H1 (cell line): ENCODE results near the gene DNAH8. TPM values are rescaled to one million over a fixed set of nuclear protein-coding genes. Genes with fewer than 3 reads are reported as not detected.

ENCODE experiments used
- CTCF ChIA-PET: fragments of 300-600 bp; sonication (Branson Sonifier 250); formaldehyde crosslinking; loops from one replicate; lab custom pipeline; 2021; ENCODE audit not compliant: partially characterized antibody; lab: Charles Lee
- POLR2A ChIA-PET: fragments of 300-600 bp; sonication (Branson Sonifier 250); formaldehyde crosslinking; loops from one replicate; lab custom pipeline; 2021; ENCODE audit warnings: inconsistent platforms; ENCODE audit not compliant: partially characterized antibody; lab: Charles Lee
- DNase-seq, 2 experiments: peaks; one replicate each; pipeline versions ENCODE4 v3.0.0 to v3.0.0-alpha.2; 2010 to 2022; ENCODE audit warnings: low spot score in 2 of 2, low read depth in 1 of 2, mixed read lengths in 1 of 2
- FAIRE-seq: peaks from 2 replicates; lab custom pipeline; 2011; peaks lifted over from hg19 to GRCh38; lab: Jason Lieb, UNC
- H2AFZ ChIP-seq: 2 replicates; pipeline ENCODE4 v1.8.1; 2012; ENCODE audit warnings: low read length, inconsistent platforms
- H2AK5ac ChIP-seq: 2 replicates; pipeline ENCODE4 v1.6.1; 2013; ENCODE audit warnings: low read depth, low read length
- H2BK120ac ChIP-seq: replicated peaks from 2 replicates; pipeline ENCODE3; 2013; ENCODE audit warnings: low read depth, low read length, inconsistent platforms
- H2BK12ac ChIP-seq: 2 replicates; pipeline ENCODE4 v1.6.1; 2013; ENCODE audit warnings: low read depth, low read length
- H2BK15ac ChIP-seq: 2 replicates; pipeline ENCODE4 v1.6.1; 2013; ENCODE audit warnings: low read length
- H2BK20ac ChIP-seq: 2 replicates; pipeline ENCODE4 v1.6.1; 2013; ENCODE audit warnings: low read length
- H2BK5ac ChIP-seq: 2 replicates; pipeline ENCODE4 v1.6.1; 2013; ENCODE audit warnings: low read depth, low read length
- H3K14ac ChIP-seq: 2 replicates; pipeline ENCODE4 v1.6.1; 2013; ENCODE audit warnings: inconsistent platforms; ENCODE audit not compliant: insufficient read length
- H3K18ac ChIP-seq: 2 replicates; pipeline ENCODE4 v1.6.1; 2013; ENCODE audit warnings: low read length; ENCODE audit errors: extremely low read depth
- H3K23ac ChIP-seq: 2 replicates; pipeline ENCODE4 v1.6.1; 2013; ENCODE audit warnings: inconsistent platforms; ENCODE audit not compliant: insufficient read length
- H3K23me2 ChIP-seq: 2 replicates; pipeline ENCODE4 v1.6.1; 2013; ENCODE audit warnings: low read depth, low read length
- H3K27ac ChIP-seq: 2 replicates; pipeline ENCODE4 v1.6.1; 2011; ENCODE audit warnings: low read depth, low read length, inconsistent platforms
- H3K27me3 ChIP-seq, 4 experiments: replicated peaks in 1 of 4; 1 replicate in 1 of 4; 2 replicates in 3 of 4; pipeline versions ENCODE4 v1.6.1 to v1.8.1; 2011 to 2013; ENCODE audit warnings: low read length in 3 of 4, mild to moderate bottlenecking in 3 of 4, inconsistent platforms in 2 of 4, mixed read lengths in 2 of 4, moderate library complexity in 1 of 4; ENCODE audit not compliant: control insufficient read depth in 3 of 4, insufficient read depth in 3 of 4; ENCODE audit errors: extremely low read depth in 1 of 4
- H3K36me3 ChIP-seq, 4 experiments: 2 replicates each; pipeline versions ENCODE4 v1.6.1 to v1.8.1; 2011 to 2013; ENCODE audit warnings: mild to moderate bottlenecking in 4 of 4, low read length in 3 of 4, moderate library complexity in 2 of 4, control low read depth in 1 of 4, inconsistent platforms in 1 of 4; ENCODE audit not compliant: insufficient read depth in 4 of 4, control insufficient read depth in 2 of 4
- H3K4ac ChIP-seq: replicated peaks from 2 replicates; pipeline ENCODE3; 2013; ENCODE audit warnings: low read length, low read depth, mixed read lengths, inconsistent platforms; ENCODE audit not compliant: insufficient read length
- H3K4me1 ChIP-seq, 4 experiments: replicated peaks in 1 of 4; 1 replicate in 1 of 4; 2 replicates in 3 of 4; pipeline versions ENCODE4 v1.6.1 to v1.8.1; 2011 to 2013; ENCODE audit warnings: low read length in 3 of 4, inconsistent platforms in 2 of 4, mixed read lengths in 1 of 4; ENCODE audit not compliant: insufficient read depth in 4 of 4, control insufficient read depth in 3 of 4
- H3K4me2 ChIP-seq, 2 experiments: 2 replicates each; pipeline versions ENCODE4 v1.6.1 to v1.8.1; 2011 to 2013; ENCODE audit warnings: low read depth in 2 of 2, low read length in 2 of 2, control low read depth in 1 of 2, inconsistent platforms in 1 of 2, mild to moderate bottlenecking in 1 of 2; ENCODE audit not compliant: insufficient read depth in 1 of 2
- H3K4me3 ChIP-seq, 4 experiments: fragments of 200-600, 300-600 bp in 1 of 4; sonication (generic), shearing (Covaris generic), sonication (Bioruptor Twin) in 1 of 4; 2 replicates each; pipeline versions ENCODE4 v1.5.1 to v1.8.1; 2011 to 2016; ENCODE audit warnings: low read length in 4 of 4, low read depth in 3 of 4, control low read depth in 2 of 4, inconsistent platforms in 2 of 4, mild to moderate bottlenecking in 2 of 4, mixed read lengths in 1 of 4, moderate library complexity in 1 of 4; ENCODE audit not compliant: insufficient read depth in 2 of 4; ENCODE audit errors: extremely low read depth in 1 of 4
- H3K56ac ChIP-seq: replicated peaks from 2 replicates; pipeline ENCODE3; 2013; ENCODE audit warnings: low read depth, mild to moderate bottlenecking, mixed read lengths, low read length, inconsistent platforms; ENCODE audit not compliant: insufficient read length
- H3K79me1 ChIP-seq: 2 replicates; pipeline ENCODE4 v1.6.1; 2013; ENCODE audit warnings: low read depth, low read length, control low read depth
- H3K79me2 ChIP-seq, 2 experiments: 2 replicates each; pipeline versions ENCODE4 v1.6.1 to v1.8.1; 2012 to 2013; ENCODE audit warnings: low read length in 2 of 2, mild to moderate bottlenecking in 2 of 2, inconsistent platforms in 1 of 2; ENCODE audit not compliant: insufficient read depth in 2 of 2, control insufficient read depth in 1 of 2
- H3K9ac ChIP-seq, 4 experiments: replicated peaks in 1 of 4; 1 replicate in 1 of 4; 2 replicates in 3 of 4; pipeline versions ENCODE4 v1.6.1 to v1.8.1; 2011 to 2013; ENCODE audit warnings: low read depth in 3 of 4, low read length in 3 of 4, control low read depth in 2 of 4, mild to moderate bottlenecking in 2 of 4, moderate library complexity in 2 of 4, inconsistent platforms in 1 of 4; ENCODE audit errors: extremely low read depth in 1 of 4
- H3K9me3 ChIP-seq, 2 experiments: 2 replicates each; pipeline versions ENCODE4 v1.6.1 to v1.8.1; 2012 to 2013; ENCODE audit warnings: mild to moderate bottlenecking in 2 of 2, moderate library complexity in 2 of 2, control low read depth in 1 of 2, inconsistent platforms in 1 of 2, low read depth in 1 of 2, low read length in 1 of 2, mixed read lengths in 1 of 2; ENCODE audit not compliant: insufficient read depth in 2 of 2
- H4K20me1 ChIP-seq, 2 experiments: replicated peaks in 1 of 2; 2 replicates each; pipeline versions ENCODE3 to v1.8.1; 2011 to 2013; ENCODE audit warnings: inconsistent platforms in 2 of 2, low read length in 2 of 2, mild to moderate bottlenecking in 1 of 2; ENCODE audit not compliant: insufficient read depth in 2 of 2, control insufficient read depth in 1 of 2
- H4K5ac ChIP-seq: 2 replicates; pipeline ENCODE4 v1.6.1; 2013; ENCODE audit warnings: low read length, low read depth, mixed read lengths, inconsistent platforms; ENCODE audit not compliant: insufficient read length
- H4K8ac ChIP-seq: 2 replicates; pipeline ENCODE4 v1.8.0; 2013; ENCODE audit warnings: mild to moderate bottlenecking, moderate library complexity, low read length, inconsistent platforms; ENCODE audit not compliant: insufficient read depth; ENCODE audit errors: extremely low read depth
- H4K91ac ChIP-seq: replicated peaks from 2 replicates; pipeline ENCODE3; 2013; ENCODE audit warnings: low read length, mixed read lengths, inconsistent platforms; ENCODE audit not compliant: insufficient read length
- ATF2 ChIP-seq: IDR thresholded peaks from 2 replicates; pipeline ENCODE4 v1.6.1; 2012; ENCODE audit warnings: low read length, inconsistent platforms
- CREB1 ChIP-seq: IDR thresholded peaks from 2 replicates; pipeline ENCODE4 v1.6.1; 2012; ENCODE audit warnings: inconsistent platforms
- GABPA ChIP-seq: IDR thresholded peaks from 2 replicates; pipeline ENCODE4 v1.6.1; 2011; ENCODE audit warnings: mild to moderate bottlenecking, low read length, moderate library complexity, borderline replicate concordance; ENCODE audit not compliant: insufficient read depth
- HDAC6 ChIP-seq: IDR thresholded peaks from one replicate; pipeline ENCODE4 v1.7.1; 2012; ENCODE audit warnings: low read depth, mild to moderate bottlenecking, inconsistent platforms, low read length, moderate library complexity
- MAX ChIP-seq: IDR thresholded peaks from 2 replicates; pipeline ENCODE4 v1.6.1; 2012; ENCODE audit warnings: inconsistent platforms
- NRF1 ChIP-seq: IDR thresholded peaks from 2 replicates; pipeline ENCODE4 v1.6.1; 2011; ENCODE audit warnings: mild to moderate bottlenecking, low read depth, low read length, improper control_type of control experiment
- RXRA ChIP-seq: IDR thresholded peaks from 2 replicates; pipeline ENCODE4 v1.6.1; 2011; ENCODE audit warnings: low read depth, mild to moderate bottlenecking, low read length, moderate library complexity; ENCODE audit not compliant: insufficient read depth
- SIRT6 ChIP-seq: IDR thresholded peaks from one replicate; pipeline ENCODE4 v1.7.1; 2012; ENCODE audit warnings: low read length, inconsistent platforms
- SIX5 ChIP-seq: IDR thresholded peaks from 2 replicates; pipeline ENCODE4 v1.6.1; 2011; ENCODE audit warnings: mild to moderate bottlenecking, low read depth, low read length
- TAF7 ChIP-seq: optimal IDR thresholded peaks from 2 replicates; pipeline ENCODE3; 2011; ENCODE audit warnings: low read depth, mild to moderate bottlenecking, inconsistent platforms, low read length, moderate library complexity, borderline replicate concordance
- YY1 ChIP-seq: IDR thresholded peaks from 2 replicates; pipeline ENCODE4 v1.6.1; 2011; ENCODE audit warnings: low read depth, mild to moderate bottlenecking, low read length
- WGBS, 2 experiments: shearing (Covaris generic) in 1 of 2; methylation state at CpG; one replicate each; pipeline versions ENCODE4 v1.1.6 to v1.1.7; 2013 to 2015; ENCODE audit warnings: low lambda C conversion rate in 2 of 2, mixed read lengths in 2 of 2, inconsistent platforms in 1 of 2, low coverage in 1 of 2, missing lambda C conversion rate in 1 of 2; ENCODE audit not compliant: insufficient replicate concordance in 2 of 2, insufficient coverage in 1 of 2, insufficient read length in 1 of 2; ENCODE audit errors: extremely low coverage in 1 of 2, missing lambda C conversion rate in 1 of 2; 5-methylcytosine and 5-hydroxymethylcytosine counted together
- polyA plus RNA-seq, 7 experiments: library from polyadenylated mRNA; depleted of rRNA in 3 of 7; stranded (reverse) in 5 of 7; unstranded in 2 of 7; fragments of >200 nt in 5 of 7; fragments of 200-250 nt in 2 of 7; gene quantifications; 1 replicate in 5 of 7; 2 replicates in 1 of 7; 4 replicates in 1 of 7; pipeline versions ENCODE4 v1.2.1 to v1.2.3, GENCODE V29; 2011 to 2013; ENCODE audit warnings: missing spikeins in 2 of 7, mixed read lengths in 2 of 7
- total RNA-seq: library from RNA; stranded (reverse); fragmentation: NEBNext Ultra II Directional; extraction: Animal tissue kit (Norgen Biotek cat#: 25700); gene quantifications from 2 replicates; pipeline ENCODE4 v1.2.1, GENCODE V29; 2021

Gene DNAH8
- total and polyA plus RNA-seq, 2 of the 8 experiments (the other 6 are each of a cell fraction or from before 2014, with no cell fraction given): under 0.01 TPM; not detected in 1

GRCh38 chr6:38713812-38714211 lies 1.3 kb upstream of the DNAH8 start:
- ChIA-PET CTCF (interaction anchor here (0.6 kb wide), 1 partner anchor 199 kb away, joined by 3 read pairs; no protein-coding TSS in a partner anchor), POLR2A (interaction anchor here (1.7 kb wide), 1 partner anchor 11 kb away, joined by 8 read pairs; the partner anchor contains the start of gene GLO1)
- Histone ChIP-seq H3K79me2 (no peaks in the 10 kb centered on the region), H2AFZ (no peak overlapping the region), H2BK15ac (no peak overlapping the region), H4K91ac (no peak overlapping the region), H3K4me1 (no peaks in the 10 kb centered on the region), H2BK5ac (no peak overlapping the region), H3K14ac (no peak overlapping the region), H4K8ac (no peak overlapping the region), H3K9me3 (peaks cover 2 to 3% of the 10 kb centered on the region in 2 experiments; a peak in 1 of 4 replicates), H2BK20ac (no peak overlapping the region), H3K36me3 (no peaks in the 10 kb centered on the region; a peak in 1 of 8 replicates), H2BK12ac (no peak overlapping the region), H4K5ac (no peak overlapping the region), H2AK5ac (no peak overlapping the region), H4K20me1 (no peaks in the 10 kb centered on the region), H3K23ac (no peak overlapping the region), H3K4me3 (no peak overlapping the region), H3K9ac (no peak overlapping the region), H3K4me2 (no peak overlapping the region; a peak in 1 of 4 replicates), H3K27me3 (peaks cover 5 to 21% (median 15%) of the 10 kb centered on the region in 4 experiments; a peak in 6 of 7 replicates), H3K56ac (no peak overlapping the region), H3K4ac (no peak overlapping the region), H3K79me1 (no peaks in the 10 kb centered on the region), H3K27ac (no peak overlapping the region), H3K18ac (no peak overlapping the region), H2BK120ac (no peak overlapping the region), H3K23me2 (no peaks in the 10 kb centered on the region)
- no peak for DNase-seq
- 53% methylated on average over 6 of the region's 6 CpGs; no CpG with 5 or more reads in 1 of the 2 experiments for WGBS, 2 experiments
- FAIRE-seq: no peak
- TF ChIP-seq CREB1: no peak
- TF ChIP-seq NRF1: no peak
- TF ChIP-seq ATF2: no peak
- TF ChIP-seq SIX5: no peak
- no peak for TF ChIP-seq GABPA
- no peak for TF ChIP-seq SIRT6
- TF ChIP-seq HDAC6: no peak
- no peak for TF ChIP-seq YY1
- TF ChIP-seq RXRA: no peak
- TF ChIP-seq TAF7: no peak
- TF ChIP-seq MAX: no peak
